A673 (cell line): ENCODE data around the gene SCYL3. TPM values are rescaled to one million over a fixed set of nuclear protein-coding genes. Genes with fewer than 3 reads are reported as not detected.

Source experiments
- BruUV-seq: library from RNA; stranded (reverse); fragments of 400-500 nt; replicated peaks from 2 replicates; lab custom pipeline; 2021; lab: Mats Ljungman, UMichigan
- CTCF ChIA-PET: fragments of 300-600 bp; sonication (Branson Sonifier 250); formaldehyde crosslinking; loops from one replicate; lab custom pipeline; 2022; ENCODE audit warnings: antibody characterized with exemption; lab: Charles Lee
- POLR2A ChIA-PET: fragments of 300-600 bp; sonication (Branson Sonifier 250); formaldehyde crosslinking; loops from one replicate; lab custom pipeline; 2022; ENCODE audit warnings: antibody characterized with exemption; ENCODE audit not compliant: low non-redundant PET; lab: Charles Lee
- DNase-seq: peaks from one replicate; pipeline ENCODE4 v3.0.0-alpha.2; 2015; ENCODE audit warnings: low spot score
- H3K27ac ChIP-seq: fragments of 200-600 bp; sonication (generic); 2 replicates; pipeline ENCODE4 v1.5.1; 2016; ENCODE audit warnings: mixed run types, low read depth, mild to moderate bottlenecking, mixed read lengths, antibody characterized with exemption, low read length; ENCODE audit not compliant: poor library complexity, severe bottlenecking
- H3K27me3 ChIP-seq: fragments of 200-600 bp; sonication (generic); replicated peaks from 2 replicates; pipeline ENCODE4 v1.6.1; 2017; ENCODE audit warnings: mixed run types, low read depth, mild to moderate bottlenecking, mixed read lengths, antibody characterized with exemption, low read length; ENCODE audit not compliant: insufficient read depth, poor library complexity
- H3K36me3 ChIP-seq: fragments of 200-600 bp; sonication (generic); 2 replicates; pipeline ENCODE4 v1.6.1; 2016; ENCODE audit warnings: mixed run types, mild to moderate bottlenecking, mixed read lengths, antibody characterized with exemption, low read length; ENCODE audit not compliant: insufficient read depth, poor library complexity, severe bottlenecking
- H3K4me1 ChIP-seq: fragments of 200-600 bp; sonication (generic); 2 replicates; pipeline ENCODE4 v1.6.1; 2017; ENCODE audit warnings: mixed run types, mild to moderate bottlenecking, mixed read lengths, antibody characterized with exemption, low read length; ENCODE audit not compliant: insufficient read depth, poor library complexity, severe bottlenecking
- H3K4me3 ChIP-seq: fragments of 200-600 bp; sonication (generic); 2 replicates; pipeline ENCODE4 v1.5.1; 2016; ENCODE audit warnings: low read depth, mixed run types, mild to moderate bottlenecking, mixed read lengths, low read length; ENCODE audit not compliant: poor library complexity, severe bottlenecking
- H3K9me3 ChIP-seq: fragments of 200-600 bp; sonication (generic); 2 replicates; pipeline ENCODE4 v1.6.1; 2016; ENCODE audit warnings: mixed run types, low read depth, mild to moderate bottlenecking, mixed read lengths, antibody characterized with exemption, low read length; ENCODE audit not compliant: poor library complexity, severe bottlenecking
- CTCF ChIP-seq: fragments of 300-800, 200-600 bp; sonication (generic); conservative IDR thresholded peaks from 2 replicates; pipeline ENCODE4 v1.5.1; 2017; ENCODE audit warnings: low read depth, mild to moderate bottlenecking, antibody characterized with exemption, low read length, moderate library complexity, mixed read lengths
- EZH2 ChIP-seq: fragments of 200-600 bp; sonication (generic); IDR thresholded peaks from 2 replicates; pipeline ENCODE4 v1.6.1; 2017; ENCODE audit warnings: borderline replicate concordance, low read depth, mild to moderate bottlenecking, mixed read lengths, antibody characterized with exemption, low read length; ENCODE audit not compliant: poor library complexity, severe bottlenecking
- intact Hi-C: fragments of 100-400 bp; cut with micrococcal nuclease; formaldehyde crosslinking; loops from one replicate; pipeline ENCODE4 v1.10.0; 2022; ENCODE audit not compliant: unreplicated experiment
- total RNA-seq: library from RNA; stranded (reverse); gene quantifications from 2 replicates; pipeline ENCODE4 v1.2.3, GENCODE V29; 2021

The SCYL3 gene
- total RNA-seq, 1 experiment from 2014 or later: 5.3 TPM

DNA sequence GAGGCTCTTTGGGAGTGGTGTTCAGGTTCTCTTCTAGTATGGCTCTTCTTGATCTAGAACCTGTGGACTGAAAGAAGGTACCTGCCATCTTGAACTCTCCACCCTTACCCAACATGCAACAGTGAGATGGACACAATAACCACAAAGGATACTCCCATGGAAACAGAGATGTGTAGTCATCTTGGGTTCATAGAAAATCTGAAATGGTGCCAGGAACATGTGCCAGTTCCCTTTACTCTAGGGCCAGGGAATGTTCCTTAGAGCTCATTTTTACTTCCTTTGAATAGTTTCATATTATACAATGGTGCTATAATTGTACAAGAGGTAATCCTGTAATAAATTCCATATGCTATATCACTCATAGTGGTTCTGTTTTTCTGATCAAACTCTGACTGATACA is 13.2 kb upstream of the SCYL3 start:
- no peak overlapping the region for H3K4me3 ChIP-seq
- no peaks in the 10 kb centered on the region for H3K4me1 ChIP-seq
- no peak overlapping the region for H3K27ac ChIP-seq
- peaks cover 11% of the 10 kb centered on the region for H3K27me3 ChIP-seq
- intact Hi-C loops: loop anchor here (10.0 kb wide), 1 partner anchor 58 kb away; no protein-coding TSS in a partner anchor
- no peaks in the 10 kb centered on the region for H3K36me3 ChIP-seq
- BruUV-seq: no TSS peak
- ChIA-PET CTCF (no interaction called here), POLR2A (no interaction called here)
- no peak for DNase-seq
- no peaks in the 10 kb centered on the region for H3K9me3 ChIP-seq
- TF ChIP-seq CTCF (no peak), EZH2 (no peak)

- ChIA-PET POLR2A (no interaction called here), CTCF (no interaction called here)
- Histone ChIP-seq H3K9me3 (no peaks in the 10 kb centered on the region), H3K27me3 (peaks cover 25% of the 10 kb centered on the region), H3K27ac (no peak overlapping the region), H3K4me1 (no peaks in the 10 kb centered on the region), H3K36me3 (no peaks in the 10 kb centered on the region), H3K4me3 (no peak overlapping the region)
- DNase-seq: no peak
- intact Hi-C loops: loop anchor here (10.0 kb wide), 1 partner anchor 60 kb away; no protein-coding TSS in a partner anchor
- BruUV-seq: no TSS peak
- no peak for TF ChIP-seq EZH2
- TF ChIP-seq CTCF: no peak
Measured at GRCh38 chr1:169904834-169905233, 11.1 kb upstream of the SCYL3 start.

DNA sequence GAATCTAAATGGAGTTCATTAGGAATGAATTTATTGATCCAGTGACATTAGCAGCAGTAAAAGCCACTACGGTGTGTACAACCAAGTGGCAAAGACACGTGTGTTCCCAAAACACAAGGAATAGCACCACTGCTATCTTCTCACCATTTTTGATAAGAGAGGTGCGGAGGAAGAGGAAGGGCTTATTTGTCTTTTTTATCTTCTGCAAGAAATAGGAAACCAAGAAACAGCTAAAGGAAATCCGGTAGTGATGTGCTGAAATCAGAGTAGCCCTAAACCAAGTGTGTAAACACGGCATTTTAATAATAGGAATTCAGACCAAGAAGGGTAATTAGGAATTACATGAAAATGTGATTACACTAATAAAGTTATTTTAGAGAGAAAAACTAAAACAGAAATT is 9.1 kb upstream of the SCYL3 start:
- TF ChIP-seq EZH2 (no peak), CTCF (no peak)
- no peak for DNase-seq
- no peaks in the 10 kb centered on the region for H3K4me1 ChIP-seq
- ChIA-PET CTCF (no interaction called here), POLR2A (no interaction called here)
- H3K27ac ChIP-seq: no peak overlapping the region
- intact Hi-C loops: loop anchor here (10.0 kb wide), 1 partner anchor 62 kb away; no protein-coding TSS in a partner anchor
- H3K9me3 ChIP-seq: no peaks in the 10 kb centered on the region
- BruUV-seq: no TSS peak
- no peaks in the 10 kb centered on the region for H3K36me3 ChIP-seq
- peaks cover 38% of the 10 kb centered on the region for H3K27me3 ChIP-seq
- no peak overlapping the region for H3K4me3 ChIP-seq
